ENCODE results near the gene KISS1R. TPM values are rescaled to one million over a fixed set of nuclear protein-coding genes. Genes with fewer than 3 reads are reported as not detected.

The KISS1R gene
- total and polyA plus RNA-seq, 2 of the 4 experiments (the other 2 are of a cell fraction), result not detected

DNA sequence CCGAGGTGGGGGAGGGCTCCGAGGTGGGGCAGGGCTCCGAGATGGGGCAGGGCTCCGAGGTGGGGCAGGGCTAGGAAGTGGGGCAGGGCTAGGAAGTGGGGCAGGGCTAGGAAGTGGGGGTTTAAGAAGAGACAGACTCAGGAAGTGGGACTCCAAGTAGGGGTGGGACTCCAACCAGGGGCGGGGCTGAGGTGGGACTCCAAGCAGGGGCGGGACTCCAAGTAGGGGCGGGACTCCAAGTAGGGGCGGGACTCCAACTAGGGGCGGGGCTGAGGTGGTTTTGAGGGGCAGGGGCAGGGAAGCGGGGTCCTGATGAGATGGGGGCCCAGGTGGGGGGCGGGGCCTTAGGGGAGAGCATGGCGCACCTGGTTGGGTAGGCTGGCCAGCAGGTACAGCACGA is 44.0 kb upstream of the KISS1R start:
- Histone ChIP-seq H3K9me3 (ENCODE audit: control insufficient read depth, insufficient read depth, low read length) (no peaks in the 10 kb centered on the region), H2BK120ac (ENCODE audit: low read depth, low read length) (no peak overlapping the region), H2AFZ (replicated peaks; ENCODE audit: low read length, poor library complexity) (no peak overlapping the region), H2AK9ac (replicated peaks; ENCODE audit: low read depth, low read length, poor library complexity) (no peak overlapping the region), H3K14ac (replicated peaks; ENCODE audit: low read depth, low read length) (no peak overlapping the region), H2BK20ac (ENCODE audit: low read depth, low read length) (no peak overlapping the region), H2AK5ac (ENCODE audit: low read depth, low read length) (no peak overlapping the region), H3K27ac (ENCODE audit: insufficient read depth, low read length) (no peak overlapping the region), H3K27me3 (ENCODE audit: control insufficient read depth, insufficient read depth, low read length) (no peaks in the 10 kb centered on the region), H3K9ac (ENCODE audit: low read depth, low read length) (no peak overlapping the region), H3K23ac (ENCODE audit: low read depth, low read length) (no peak overlapping the region), H4K8ac (ENCODE audit: low read depth in 2 of 2, low read length in 2 of 2) (no peak overlapping the region), H4K20me1 (ENCODE audit: insufficient read depth, low read length) (peaks cover 20% of the 10 kb centered on the region), H4K91ac (ENCODE audit: insufficient read depth, low read depth, low read length) (no peak overlapping the region), H3K18ac (ENCODE audit: low read depth, low read length) (no peak overlapping the region), H4K5ac (ENCODE audit: low read depth, low read length) (no peak overlapping the region), H3K79me1 (ENCODE audit: low read depth in 1 of 2, low read length in 2 of 2) (peaks cover 3 to 14% of the 10 kb centered on the region in 2 experiments; a peak in 1 of 4 replicates), H3K56ac (ENCODE audit: extremely low read depth, insufficient read depth, low read length) (no peak overlapping the region), H2BK5ac (ENCODE audit: low read depth, low read length, poor library complexity, severe bottlenecking) (no peak overlapping the region), H3K4ac (ENCODE audit: low read depth, low read length) (no peak overlapping the region), H3K4me1 (ENCODE audit: control insufficient read depth, insufficient read depth, low read length) (peaks cover 22% of the 10 kb centered on the region), H2BK15ac (ENCODE audit: low read depth, low read length) (no peak overlapping the region), H3K4me3 (ENCODE audit: insufficient read depth, low read depth, low read length) (no peak overlapping the region), H3K9me1 (ENCODE audit: insufficient read depth, low read length) (no peaks in the 10 kb centered on the region; the same call in 1 of the 2 replicates), H3K4me2 (ENCODE audit: low read depth, low read length) (no peak overlapping the region), H3K36me3 (ENCODE audit: control insufficient read depth, insufficient read depth, low read length) (peaks cover 39% of the 10 kb centered on the region)
- intact Hi-C loops (cut with micrococcal nuclease) (no loop called here), dilution Hi-C loops (cut with HindIII; ENCODE audit: low sequenced_read_pairs, unreplicated experiment) (no loop called here), in situ Hi-C loops (cut with MboI; ENCODE audit: low sequenced_read_pairs) (no loop called here)
- ATAC-seq (ENCODE audit: low read depth) (peak; percentile 11; the same call in 1 of the 2 replicates), DNase-seq (peak; percentile 31)
- TF ChIP-seq MAZ (IDR thresholded peaks at IDR 0.05; ENCODE audit: borderline replicate concordance, low read depth, low read length), result no peak
- TF ChIP-seq, protein P1, sequence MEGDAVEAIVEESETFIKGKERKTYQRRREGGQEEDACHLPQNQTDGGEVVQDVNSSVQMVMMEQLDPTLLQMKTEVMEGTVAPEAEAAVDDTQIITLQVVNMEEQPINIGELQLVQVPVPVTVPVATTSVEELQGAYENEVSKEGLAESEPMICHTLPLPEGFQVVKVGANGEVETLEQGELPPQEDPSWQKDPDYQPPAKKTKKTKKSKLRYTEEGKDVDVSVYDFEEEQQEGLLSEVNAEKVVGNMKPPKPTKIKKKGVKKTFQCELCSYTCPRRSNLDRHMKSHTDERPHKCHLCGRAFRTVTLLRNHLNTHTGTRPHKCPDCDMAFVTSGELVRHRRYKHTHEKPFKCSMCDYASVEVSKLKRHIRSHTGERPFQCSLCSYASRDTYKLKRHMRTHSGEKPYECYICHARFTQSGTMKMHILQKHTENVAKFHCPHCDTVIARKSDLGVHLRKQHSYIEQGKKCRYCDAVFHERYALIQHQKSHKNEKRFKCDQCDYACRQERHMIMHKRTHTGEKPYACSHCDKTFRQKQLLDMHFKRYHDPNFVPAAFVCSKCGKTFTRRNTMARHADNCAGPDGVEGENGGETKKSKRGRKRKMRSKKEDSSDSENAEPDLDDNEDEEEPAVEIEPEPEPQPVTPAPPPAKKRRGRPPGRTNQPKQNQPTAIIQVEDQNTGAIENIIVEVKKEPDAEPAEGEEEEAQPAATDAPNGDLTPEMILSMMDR (conservative IDR thresholded peaks at IDR 0.05; ENCODE audit: low read depth, low read length), result no peak
- TF ChIP-seq MAFK (IDR thresholded peaks at IDR 0.05; ENCODE audit: low read depth, low read length), result no peak
- TF ChIP-seq, protein P2, sequence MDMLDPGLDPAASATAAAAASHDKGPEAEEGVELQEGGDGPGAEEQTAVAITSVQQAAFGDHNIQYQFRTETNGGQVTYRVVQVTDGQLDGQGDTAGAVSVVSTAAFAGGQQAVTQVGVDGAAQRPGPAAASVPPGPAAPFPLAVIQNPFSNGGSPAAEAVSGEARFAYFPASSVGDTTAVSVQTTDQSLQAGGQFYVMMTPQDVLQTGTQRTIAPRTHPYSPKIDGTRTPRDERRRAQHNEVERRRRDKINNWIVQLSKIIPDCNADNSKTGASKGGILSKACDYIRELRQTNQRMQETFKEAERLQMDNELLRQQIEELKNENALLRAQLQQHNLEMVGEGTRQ (IDR thresholded peaks at IDR 0.05; ENCODE audit: low read depth, low read length), result no peak
- no peak for TF ChIP-seq RFX5 (IDR thresholded peaks at IDR 0.05; ENCODE audit: low read depth, low read length)
- TF ChIP-seq BHLHE40 (IDR thresholded peaks at IDR 0.05; ENCODE audit: low read depth, low read length), result no peak
- TF ChIP-seq FOS (IDR thresholded peaks at IDR 0.05; ENCODE audit: low read depth, low read length), result no peak
- ChIA-PET CTCF (no interaction called here), POLR2A (ENCODE audit: unreplicated experiment) (no interaction called here)
- WGBS, 2 experiments (ENCODE audit: extremely low coverage in 2 of 2, insufficient read length in 1 of 2), result 89% methylated on average over 3 of the region's 13 CpGs; no CpG with 5 or more reads in 1 of the 2 experiments
- BruUV-seq (replicated peaks), result no TSS peak

Data from IMR-90 (cell line).